SK-N-SH treated with all-trans-retinoic acid at 6 μM for 48 hours (cell line): Measurements from ENCODE around the gene AMACR.

Experiments
- ARNTL ChIP-seq: fragments of 450-650 bp; formaldehyde crosslinking; IDR thresholded peaks from 2 replicates; pipeline ENCODE4 v1.5.0; 2020; ENCODE audit warnings: low read depth, mild to moderate bottlenecking, moderate library complexity, borderline replicate concordance
- ESRRG ChIP-seq: fragments of 250-450 bp; sonication (Bioruptor Pico); IDR thresholded peaks from 2 replicates; pipeline ENCODE4 v1.6.1; 2021; ENCODE audit warnings: mild to moderate bottlenecking
- OSR1 ChIP-seq: fragments of 250-450 bp; sonication (Bioruptor Pico); IDR thresholded peaks from 2 replicates; pipeline ENCODE4 v1.8.0; 2022; ENCODE audit warnings: moderate library complexity, mild to moderate bottlenecking, inconsistent platforms
- PPARA ChIP-seq: fragments of 250-450 bp; sonication (Bioruptor Pico); IDR thresholded peaks from 2 replicates; pipeline ENCODE4 v1.5.0; 2020; ENCODE audit warnings: mild to moderate bottlenecking, borderline replicate concordance
- RARB ChIP-seq: fragments of 250-450 bp; sonication (Bioruptor Pico); IDR thresholded peaks from 2 replicates; pipeline ENCODE4 v1.8.0; 2021; ENCODE audit warnings: mild to moderate bottlenecking, moderate library complexity
- SNAI2 ChIP-seq: fragments of 250-450 bp; sonication (Bioruptor Pico); IDR thresholded peaks from 2 replicates; pipeline ENCODE4 v1.5.0; 2020; ENCODE audit warnings: mild to moderate bottlenecking, moderate library complexity
- ZC3H10 ChIP-seq: fragments of 250-450 bp; sonication (Bioruptor Pico); IDR thresholded peaks from 2 replicates; pipeline ENCODE4 v1.5.1; 2021; ENCODE audit warnings: mild to moderate bottlenecking, moderate library complexity
- TF ChIP-seq, protein P1 (sequence below): fragments of 250-450 bp; sonication (Bioruptor Pico); IDR thresholded peaks from 2 replicates; pipeline ENCODE4 v1.8.0; 2020; ENCODE audit warnings: mild to moderate bottlenecking, moderate library complexity, borderline replicate concordance

DNA sequence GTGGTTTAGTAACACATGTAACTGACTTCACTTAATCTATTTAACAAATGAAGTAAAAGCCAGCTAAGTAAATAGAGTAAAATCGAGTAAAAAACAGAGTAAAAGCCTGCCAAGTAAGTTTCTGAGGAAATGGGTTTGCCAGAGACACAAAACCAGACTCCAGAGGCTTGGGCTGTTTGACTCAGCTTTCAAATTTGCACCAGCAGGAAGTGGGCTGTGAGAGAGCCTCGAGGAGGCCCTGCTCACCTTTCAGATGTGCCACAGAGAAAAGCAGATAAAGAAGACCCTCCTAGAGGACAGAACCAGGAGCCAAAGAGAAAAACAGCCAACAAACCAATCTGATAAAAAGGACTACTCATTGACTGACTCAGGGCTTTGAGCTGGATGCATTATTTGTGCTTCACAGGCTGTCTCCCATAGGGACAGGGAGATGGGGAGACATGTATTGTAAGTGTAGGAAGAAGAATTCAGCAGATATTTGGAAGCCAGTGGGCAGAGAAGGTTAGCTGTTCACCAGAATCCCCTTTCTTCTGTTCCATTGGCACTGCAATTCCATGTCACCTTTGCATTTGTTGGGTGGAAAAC is 14.4 kb upstream of the AMACR start:
- no peak for TF ChIP-seq OSR1 (CRISPR knock-in tag)
- no peak for TF ChIP-seq RARB (CRISPR knock-in tag)
- TF ChIP-seq, protein P1, sequence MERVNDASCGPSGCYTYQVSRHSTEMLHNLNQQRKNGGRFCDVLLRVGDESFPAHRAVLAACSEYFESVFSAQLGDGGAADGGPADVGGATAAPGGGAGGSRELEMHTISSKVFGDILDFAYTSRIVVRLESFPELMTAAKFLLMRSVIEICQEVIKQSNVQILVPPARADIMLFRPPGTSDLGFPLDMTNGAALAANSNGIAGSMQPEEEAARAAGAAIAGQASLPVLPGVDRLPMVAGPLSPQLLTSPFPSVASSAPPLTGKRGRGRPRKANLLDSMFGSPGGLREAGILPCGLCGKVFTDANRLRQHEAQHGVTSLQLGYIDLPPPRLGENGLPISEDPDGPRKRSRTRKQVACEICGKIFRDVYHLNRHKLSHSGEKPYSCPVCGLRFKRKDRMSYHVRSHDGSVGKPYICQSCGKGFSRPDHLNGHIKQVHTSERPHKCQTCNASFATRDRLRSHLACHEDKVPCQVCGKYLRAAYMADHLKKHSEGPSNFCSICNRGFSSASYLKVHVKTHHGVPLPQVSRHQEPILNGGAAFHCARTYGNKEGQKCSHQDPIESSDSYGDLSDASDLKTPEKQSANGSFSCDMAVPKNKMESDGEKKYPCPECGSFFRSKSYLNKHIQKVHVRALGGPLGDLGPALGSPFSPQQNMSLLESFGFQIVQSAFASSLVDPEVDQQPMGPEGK (CRISPR knock-in tag): no peak
- TF ChIP-seq ESRRG (CRISPR knock-in tag): no peak
- TF ChIP-seq ARNTL (CRISPR knock-in tag): no peak
- TF ChIP-seq PPARA (CRISPR knock-in tag): no peak
- TF ChIP-seq ZC3H10: no peak
- TF ChIP-seq SNAI2: no peak
